Measurements from ENCODE around the gene ANKRD60.

ANKRD60 gene

GRCh38 chr20:58188527-58188926 lies 39.9 kb downstream of the ANKRD60 start:
- DNase-seq (ENCODE audit: low read depth, low spot score): no peak
- no peak for TF ChIP-seq CTCF (IDR thresholded peaks at IDR 0.05; ENCODE audit: insufficient read depth, low read length, missing control alignments)
- ChIA-PET CTCF (interaction anchor here (1.3 to 2.1 kb wide), 3 partner anchors 19 to 28 kb away, joined by 3 to 6 read pairs (median 4); no protein-coding TSS in a partner anchor), POLR2A (no interaction called here)
- no peak overlapping the region for H3K4me3 ChIP-seq (ENCODE audit: low read depth, low read length)

GRCh38 chr20:58184984-58185383 lies 43.5 kb downstream of the ANKRD60 start:
- no peak for DNase-seq (ENCODE audit: low read depth, low spot score)
- ChIA-PET CTCF (interaction anchor here (1.3 to 2.6 kb wide), 3 partner anchors 10 to 589 kb away, joined by 4 to 10 read pairs (median 6); no protein-coding TSS in a partner anchor), POLR2A (no interaction called here)
- no peak overlapping the region for H3K4me3 ChIP-seq (ENCODE audit: low read depth, low read length)
- TF ChIP-seq CTCF (IDR thresholded peaks at IDR 0.05; ENCODE audit: insufficient read depth, low read length, missing control alignments): no peak

- ChIA-PET CTCF (interaction anchor here (1.5 to 2.6 kb wide), 2 partner anchors 11 to 588 kb away, joined by 6 to 10 read pairs; no protein-coding TSS in a partner anchor), POLR2A (no interaction called here)
- H3K4me3 ChIP-seq (ENCODE audit: low read depth, low read length): no peak overlapping the region
- no peak for TF ChIP-seq CTCF (IDR thresholded peaks at IDR 0.05; ENCODE audit: insufficient read depth, low read length, missing control alignments)
- DNase-seq (ENCODE audit: low read depth, low spot score): no peak
Observed at GRCh38 chr20:58184063-58184462, 44.4 kb downstream of the ANKRD60 start.

- H3K4me3 ChIP-seq (ENCODE audit: low read depth, low read length): no peak overlapping the region
- TF ChIP-seq CTCF (IDR thresholded peaks at IDR 0.05; ENCODE audit: insufficient read depth, low read length, missing control alignments): no peak
- POLR2A ChIA-PET: no interaction called here
- no peak for DNase-seq (ENCODE audit: low read depth, low spot score)
- CTCF ChIA-PET: interaction anchor here (0.8 to 5.9 kb wide), 8 partner anchors 10 to 661 kb away, joined by 3 to 63 read pairs (median 8); no protein-coding TSS in a partner anchor
Observed at GRCh38 chr20:58182521-58183140, 45.8 kb downstream of the ANKRD60 start.

- ChIA-PET CTCF (interaction anchor here (0.7 to 5.9 kb wide), 23 partner anchors 9 to 1193 kb away, joined by 3 to 63 read pairs (median 4); no protein-coding TSS in a partner anchor), POLR2A (no interaction called here)
Observed at GRCh38 chr20:58179432-58180099, 48.9 kb downstream of the ANKRD60 start.

More at GRCh38 chr20:58179432-58180099, 48.9 kb downstream of the ANKRD60 start:
- no peak for DNase-seq (ENCODE audit: low read depth, low spot score)
- peak; percentile 92 for TF ChIP-seq CTCF (IDR thresholded peaks at IDR 0.05; ENCODE audit: insufficient read depth, low read length, missing control alignments)
- peak overlapping the region; percentile 43 for H3K4me3 ChIP-seq (ENCODE audit: low read depth, low read length)
